HG02623 (cell line): ENCODE data around the gene SLC25A25.

ENCODE experiments used
- ATAC-seq: cut with Tn5 transposase; IDR thresholded peaks from one replicate; pipeline ENCODE4 v1.9.1; 2021; ENCODE audit warnings: moderate library complexity; ENCODE audit not compliant: unreplicated experiment

The SLC25A25 gene

GRCh38 chr9:128143525-128144238, 75.7 kb downstream of the SLC25A25 start:
- ATAC-seq: no peak

- no peak for ATAC-seq
Measured at GRCh38 chr9:128144239-128145181, 76.5 kb downstream of the SLC25A25 start.

- ATAC-seq: no peak
Measured at GRCh38 chr9:128145536-128145935, 77.5 kb downstream of the SLC25A25 start.

- no peak for ATAC-seq
Measured at GRCh38 chr9:128145951-128146351, 77.9 kb downstream of the SLC25A25 start.

GRCh38 chr9:128146591-128147120, 78.6 kb downstream of the SLC25A25 start:
- no peak for ATAC-seq

- ATAC-seq: no peak
Measured at GRCh38 chr9:128148509-128149000, 80.5 kb downstream of the SLC25A25 start.

- ATAC-seq: no peak
Measured at GRCh38 chr9:128149001-128149701, 81.1 kb downstream of the SLC25A25 start, which contains the start of gene LCN2. LCN2 (plus strand) TSS chr9:128149453; CDS start chr9:128149526, 73 bp downstream.

GRCh38 chr9:128149951-128150593, 82.0 kb downstream of the SLC25A25 start:
- ATAC-seq: no peak

GRCh38 chr9:128150594-128151308, 82.7 kb downstream of the SLC25A25 start:
- ATAC-seq: no peak

GRCh38 chr9:128151309-128152132, 83.5 kb downstream of the SLC25A25 start:
- ATAC-seq: no peak

GRCh38 chr9:128152133-128153059, 84.4 kb downstream of the SLC25A25 start:
- ATAC-seq: no peak

GRCh38 chr9:128153060-128153946, 85.3 kb downstream of the SLC25A25 start:
- ATAC-seq: no peak

GRCh38 chr9:128153947-128154695, 86.1 kb downstream of the SLC25A25 start:
- no peak for ATAC-seq

GRCh38 chr9:128155736-128156500, 87.9 kb downstream of the SLC25A25 start:
- no peak for ATAC-seq
